Left lung (tissue), 10 donors: ENCODE measurements around the gene POSTN. TPM values are rescaled to one million over a fixed set of nuclear protein-coding genes. Genes with fewer than 3 reads are reported as not detected.
"Not testable (repeated sequence)": the region's sequence is repeated elsewhere in the genome, so short reads cannot be mapped to it uniquely, and the experiment has no call there.

Source experiments
- ATAC-seq: fragments of 200-7000 bp; cut with Tn5 transposase; one replicate; pipeline ENCODE4 v1.9.1; 2020; ENCODE audit warnings: moderate library complexity
- DNase-seq, 4 donors: peaks; one replicate each; pipeline ENCODE4 v3.0.0-alpha.2; 2013 to 2020
- H3K27ac ChIP-seq, 2 donors: fragments of 200-600 bp; sonication (generic) in 1 of 2; one replicate each; pipeline versions ENCODE4 v1.5.0 to v1.8.0; 2020 to 2021
- H3K27me3 ChIP-seq, 2 donors: fragments of 200-600 bp; sonication (generic) in 1 of 2; one replicate each; pipeline versions ENCODE4 v1.5.0 to v1.8.0; 2020 to 2021
- H3K36me3 ChIP-seq, 2 donors: fragments of 200-600 bp; sonication (generic) in 1 of 2; one replicate each; pipeline versions ENCODE4 v1.5.0 to v1.8.0; 2020 to 2021
- H3K4me1 ChIP-seq, 2 donors: fragments of 200-600 bp; one replicate each; pipeline ENCODE4 v1.8.0; 2021
- H3K4me3 ChIP-seq, 2 donors: fragments of 200-600 bp; sonication (generic) in 1 of 2; one replicate each; pipeline versions ENCODE4 v1.5.0 to v1.8.0; 2020 to 2021; ENCODE audit warnings: mild to moderate bottlenecking in 1 of 2
- H3K9me3 ChIP-seq, 2 donors: fragments of 200-600 bp; sonication (generic) in 1 of 2; one replicate each; pipeline versions ENCODE4 v1.5.0 to v1.8.0; 2020 to 2021
- intact Hi-C, 2 donors: fragments of 100-400 bp; cut with DNase I; formaldehyde crosslinking; loops; one replicate each; pipeline versions ENCODE4 v1.11.2 to v1.14.2; 2022
- polyA plus RNA-seq, 6 donors: library from polyadenylated mRNA; unstranded; fragments of 120-200 nt; gene quantifications; one replicate each; pipeline ENCODE4 v1.2.1, GENCODE V29; 2013; ENCODE audit not compliant: insufficient read length in 6 of 6
- total RNA-seq, 2 donors: library from RNA; stranded (reverse); fragmentation: NEBNext Ultra II Directional; extraction: Animal tissue kit (Norgen Biotek cat#: 25700); gene quantifications; one replicate each; pipeline ENCODE4 v1.2.1, GENCODE V29; 2021
- TF ChIP-seq, protein P1 (sequence below), 2 donors: fragments of 200-600 bp; sonication (generic) in 1 of 2; IDR thresholded peaks; one replicate each; pipeline versions ENCODE4 v1.5.0 to v1.8.0; 2021; ENCODE audit warnings: antibody characterized with exemption in 2 of 2
- donor health status: DM: no; HTN: yes; CAD: no.
- donor health status: DM: no; HTN: no; CAD: no.

The POSTN gene
- total and polyA plus RNA-seq, 8 donors, result 34.4 to 757 (median 518) TPM

DNA sequence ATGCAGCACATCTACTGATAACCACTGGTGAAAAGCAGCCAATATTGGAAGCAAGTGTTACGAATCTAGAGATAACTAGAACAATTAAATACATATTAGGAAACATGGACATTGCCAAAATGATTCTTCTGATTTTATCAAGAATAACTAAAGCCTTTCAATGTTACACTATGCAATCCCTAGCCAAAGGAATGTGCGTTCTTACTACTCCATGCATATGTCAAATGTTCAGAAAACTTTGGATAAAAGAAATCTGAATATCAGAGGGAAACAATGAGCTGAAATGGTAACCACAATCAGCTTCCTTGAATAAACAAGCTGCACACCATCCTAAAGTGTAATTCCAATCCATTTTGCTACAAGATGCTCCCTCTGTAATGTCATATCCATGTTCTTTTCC is 951 bp upstream of the POSTN start:
- no peak for ATAC-seq
- Histone ChIP-seq H3K36me3 (no peaks in the 10 kb centered on the region), H3K27me3 (no peaks in the 10 kb centered on the region), H3K4me1 (no peaks in the 10 kb centered on the region), H3K27ac (no peak overlapping the region), H3K9me3 (no peaks in the 10 kb centered on the region), H3K4me3 (no peak overlapping the region)
- no peak for DNase-seq
- TF ChIP-seq, protein P1, sequence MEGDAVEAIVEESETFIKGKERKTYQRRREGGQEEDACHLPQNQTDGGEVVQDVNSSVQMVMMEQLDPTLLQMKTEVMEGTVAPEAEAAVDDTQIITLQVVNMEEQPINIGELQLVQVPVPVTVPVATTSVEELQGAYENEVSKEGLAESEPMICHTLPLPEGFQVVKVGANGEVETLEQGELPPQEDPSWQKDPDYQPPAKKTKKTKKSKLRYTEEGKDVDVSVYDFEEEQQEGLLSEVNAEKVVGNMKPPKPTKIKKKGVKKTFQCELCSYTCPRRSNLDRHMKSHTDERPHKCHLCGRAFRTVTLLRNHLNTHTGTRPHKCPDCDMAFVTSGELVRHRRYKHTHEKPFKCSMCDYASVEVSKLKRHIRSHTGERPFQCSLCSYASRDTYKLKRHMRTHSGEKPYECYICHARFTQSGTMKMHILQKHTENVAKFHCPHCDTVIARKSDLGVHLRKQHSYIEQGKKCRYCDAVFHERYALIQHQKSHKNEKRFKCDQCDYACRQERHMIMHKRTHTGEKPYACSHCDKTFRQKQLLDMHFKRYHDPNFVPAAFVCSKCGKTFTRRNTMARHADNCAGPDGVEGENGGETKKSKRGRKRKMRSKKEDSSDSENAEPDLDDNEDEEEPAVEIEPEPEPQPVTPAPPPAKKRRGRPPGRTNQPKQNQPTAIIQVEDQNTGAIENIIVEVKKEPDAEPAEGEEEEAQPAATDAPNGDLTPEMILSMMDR (IDR thresholded peaks at IDR 0.05), result no peak
- intact Hi-C loops, result no loop called here

DNA sequence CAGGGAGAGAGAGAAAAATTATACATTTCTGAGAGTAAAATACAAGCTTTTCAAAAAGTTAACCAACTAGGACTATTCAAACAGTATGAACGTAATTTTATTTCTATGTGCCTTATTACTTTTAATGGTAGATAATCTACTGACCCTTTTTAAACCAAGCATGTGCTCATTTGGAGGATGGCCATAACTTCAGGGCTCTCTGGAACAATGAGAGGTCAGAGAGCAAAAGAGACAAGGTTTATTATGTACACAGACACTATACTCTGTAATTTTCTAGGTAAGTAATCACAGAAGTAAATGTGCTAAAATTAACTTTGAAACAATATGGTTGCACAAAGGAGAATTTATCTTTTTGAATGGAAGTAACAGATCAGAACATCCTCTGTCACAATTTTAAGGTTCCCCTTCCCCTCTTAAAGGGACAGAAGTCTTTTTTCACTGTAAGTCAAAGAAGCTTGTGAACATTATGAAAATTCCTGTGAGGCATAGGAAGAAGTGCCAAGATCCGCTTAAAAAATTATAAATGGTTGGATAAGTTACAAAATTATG is 1.0 kb downstream of the POSTN start:
- ATAC-seq (no peak), DNase-seq (no peak)
- Histone ChIP-seq H3K9me3 (no peaks in the 10 kb centered on the region), H3K36me3 (no peaks in the 10 kb centered on the region), H3K27ac (no peak overlapping the region), H3K4me1 (no peaks in the 10 kb centered on the region), H3K27me3 (no peaks in the 10 kb centered on the region), H3K4me3 (peak overlapping the region in 1 of 2 donors; percentile 4)
- intact Hi-C loops, result no loop called here
- TF ChIP-seq, protein P1 (IDR thresholded peaks at IDR 0.05), result no peak

DNA sequence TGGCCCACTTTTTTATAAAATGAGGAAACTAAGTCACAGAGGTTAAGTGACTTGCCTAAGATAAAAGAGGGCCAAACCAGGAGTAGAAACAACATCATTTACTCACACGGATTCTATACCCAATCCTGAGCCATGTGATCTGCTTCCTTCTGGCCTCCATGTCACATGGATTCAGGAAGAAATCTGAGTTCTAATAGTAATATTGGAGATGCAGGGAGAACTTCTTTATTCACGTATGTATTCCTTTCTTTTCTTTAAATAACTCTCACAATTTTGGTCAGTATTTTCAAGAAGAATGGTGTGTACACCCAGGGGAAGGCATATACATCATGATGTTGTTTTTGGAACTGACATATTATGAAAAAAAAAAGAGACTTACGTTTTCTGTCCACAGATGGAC is 1.8 kb downstream of the POSTN start:
- DNase-seq, result no peak
- no peak for ATAC-seq
- H3K4me3 ChIP-seq, result no peak overlapping the region
- no peak overlapping the region for H3K27ac ChIP-seq
- H3K4me1 ChIP-seq, result no peaks in the 10 kb centered on the region
- no peaks in the 10 kb centered on the region for H3K27me3 ChIP-seq
- no peaks in the 10 kb centered on the region for H3K9me3 ChIP-seq
- intact Hi-C loops, result no loop called here
- no peaks in the 10 kb centered on the region for H3K36me3 ChIP-seq
- TF ChIP-seq, protein P1 (IDR thresholded peaks at IDR 0.05), result no peak

DNA sequence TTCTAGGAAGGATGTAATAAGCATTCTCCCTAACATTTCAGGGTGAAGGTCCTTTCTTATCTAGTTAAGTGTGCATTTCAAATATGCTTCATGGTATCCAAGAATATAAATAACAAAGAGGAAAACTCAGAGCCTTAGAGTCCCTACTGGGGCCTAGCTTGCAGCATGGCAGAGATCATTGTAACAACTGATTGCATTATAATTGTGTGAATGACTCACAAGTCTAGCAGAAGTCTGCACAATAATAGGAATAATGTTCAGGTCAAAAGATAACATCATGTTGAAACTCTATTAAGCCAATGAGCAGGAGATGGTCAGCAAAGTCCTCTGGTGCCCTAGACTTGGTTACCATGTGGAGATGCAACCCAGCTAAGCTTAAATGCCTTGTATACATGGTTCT is 3.4 kb downstream of the POSTN start:
- no peaks in the 10 kb centered on the region for H3K36me3 ChIP-seq
- TF ChIP-seq, protein P1 (IDR thresholded peaks at IDR 0.05), result no peak
- intact Hi-C loops, result no loop called here
- ATAC-seq (no peak), DNase-seq (no peak)
- no peak overlapping the region for H3K27ac ChIP-seq
- H3K27me3 ChIP-seq, result no peaks in the 10 kb centered on the region
- H3K9me3 ChIP-seq, result no peaks in the 10 kb centered on the region
- no peak overlapping the region for H3K4me3 ChIP-seq
- no peaks in the 10 kb centered on the region for H3K4me1 ChIP-seq

DNA sequence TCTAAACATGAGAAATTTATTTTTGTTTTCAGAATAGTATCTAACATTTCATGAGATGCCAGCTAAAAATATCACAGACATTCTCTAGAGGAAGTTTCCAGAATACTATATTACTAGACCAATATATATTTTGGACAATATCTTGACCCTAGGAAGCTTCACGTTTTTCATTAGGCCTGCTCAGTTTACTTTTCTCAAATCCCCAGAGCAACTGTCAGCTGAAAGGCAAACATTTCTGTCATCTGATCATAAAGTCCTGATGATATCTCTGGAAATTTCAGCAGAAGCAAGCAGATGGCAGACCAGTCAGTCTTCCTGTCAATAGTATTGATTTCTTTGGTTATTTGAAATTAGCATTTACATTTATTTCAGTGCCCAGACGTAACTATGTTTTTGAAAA is 4.0 kb downstream of the POSTN start:
- H3K4me1 ChIP-seq, result no peaks in the 10 kb centered on the region
- no peak overlapping the region for H3K4me3 ChIP-seq
- no peaks in the 10 kb centered on the region for H3K9me3 ChIP-seq
- ATAC-seq (no peak), DNase-seq (no peak)
- H3K27ac ChIP-seq, result no peak overlapping the region
- TF ChIP-seq, protein P1 (IDR thresholded peaks at IDR 0.05), result no peak
- no peaks in the 10 kb centered on the region for H3K27me3 ChIP-seq
- no peaks in the 10 kb centered on the region for H3K36me3 ChIP-seq
- intact Hi-C loops, result no loop called here

DNA sequence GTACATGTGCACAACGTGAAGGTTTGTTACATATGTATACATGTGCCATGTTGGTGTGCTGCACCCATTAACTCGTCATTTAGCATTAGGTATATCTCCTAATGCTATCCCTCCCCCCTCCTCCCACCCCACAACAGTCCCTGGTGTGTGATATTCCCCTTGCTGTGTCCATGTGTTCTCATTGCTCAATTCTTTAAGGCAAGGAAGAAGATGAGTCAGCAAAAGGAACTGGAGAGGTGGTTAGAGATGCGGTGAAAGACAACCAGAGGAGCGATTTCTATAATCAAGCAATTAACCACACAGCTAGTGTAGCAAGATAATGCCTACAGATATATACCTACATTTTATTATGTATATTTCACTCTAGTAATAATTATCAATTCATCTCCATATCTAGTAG is 9.2 kb downstream of the POSTN start:
- H3K27me3 ChIP-seq, DNase-seq, H3K4me3 ChIP-seq, H3K36me3 ChIP-seq, ATAC-seq, H3K27ac ChIP-seq, H3K4me1 ChIP-seq, intact Hi-C loops, H3K9me3 ChIP-seq: not testable (repeated sequence)
